H1 (cell line): ENCODE results near the gene SUSD6. TPM values are rescaled to one million over a fixed set of nuclear protein-coding genes. Genes with fewer than 3 reads are reported as not detected.

Source experiments
- ASH2L ChIP-seq: fragments of 200-600, 300-600 bp; sonication (generic); IDR thresholded peaks from one replicate; pipeline ENCODE4 v1.7.1; 2017; ENCODE audit warnings: low read length
- RBBP5 ChIP-seq: IDR thresholded peaks from 2 replicates; pipeline ENCODE4 v1.7.1; 2012; ENCODE audit warnings: low read depth, mild to moderate bottlenecking, inconsistent platforms, low read length, moderate library complexity, borderline replicate concordance
- polyA plus RNA-seq, 7 experiments: library from polyadenylated mRNA; depleted of rRNA in 3 of 7; stranded (reverse) in 5 of 7; unstranded in 2 of 7; fragments of >200 nt in 5 of 7; fragments of 200-250 nt in 2 of 7; gene quantifications; 1 replicate in 5 of 7; 2 replicates in 1 of 7; 4 replicates in 1 of 7; pipeline versions ENCODE4 v1.2.1 to v1.2.3, GENCODE V29; 2011 to 2013; ENCODE audit warnings: missing spikeins in 2 of 7, mixed read lengths in 2 of 7
- total RNA-seq: library from RNA; stranded (reverse); fragmentation: NEBNext Ultra II Directional; extraction: Animal tissue kit (Norgen Biotek cat#: 25700); gene quantifications from 2 replicates; pipeline ENCODE4 v1.2.1, GENCODE V29; 2021

SUSD6 gene
- total and polyA plus RNA-seq, 2 of the 8 experiments (the other 6 are each of a cell fraction or from before 2014, with no cell fraction given) = 3.0 to 3.8 TPM

GRCh38 chr14:69685218-69685616 is 73.8 kb downstream of the SUSD6 start (continued):
- TF ChIP-seq RBBP5 = no peak
- TF ChIP-seq ASH2L = no peak
